Peyer's patch (tissue), 4 donors: Measurements from ENCODE around the gene STK24.

Experiments
- CTCF ChIP-seq, 6 experiments: fragments of 450-650 bp in 4 of 6; fragments of 200-600 bp in 2 of 6; sonication (generic) in 1 of 6; IDR thresholded peaks; one replicate each; pipeline ENCODE4 v1.5.1; 2017 to 2019; ENCODE audit warnings: antibody characterized with exemption in 6 of 6, mild to moderate bottlenecking in 3 of 6, moderate library complexity in 1 of 6
- POLR2A ChIP-seq, 2 donors: fragments of 450-650 bp; IDR thresholded peaks; one replicate each; pipeline ENCODE4 v1.5.1; 2017; ENCODE audit warnings: antibody characterized with exemption in 2 of 2, mild to moderate bottlenecking in 2 of 2, moderate library complexity in 2 of 2

GRCh38 chr13:98585398-98585754 lies 8.5 kb upstream of the STK24 start:
- TF ChIP-seq CTCF (IDR thresholded peaks at IDR 0.05) (no peak), POLR2A (IDR thresholded peaks at IDR 0.05) (peak; percentile 14 to 62)
